K562 (cell line): ENCODE results near the gene ADAM15. TPM values are rescaled to one million over a fixed set of nuclear protein-coding genes. Genes with fewer than 3 reads are reported as not detected.

ENCODE experiments used
- FIP1L1 ChIP-seq: fragments of 200-400 bp; formaldehyde crosslinking; IDR thresholded peaks from 2 replicates; pipeline ENCODE4 v1.6.1; 2018; ENCODE audit warnings: mild to moderate bottlenecking, low read depth, low read length; ENCODE audit not compliant: poor library complexity, severe bottlenecking
- FOXP1 ChIP-seq: sonication (generic); formaldehyde crosslinking; IDR thresholded peaks from 2 replicates; pipeline ENCODE4 v1.8.0; 2022; ENCODE audit warnings: mild to moderate bottlenecking, missing genetic modification reagents
- HSF4 ChIP-seq: fragments of 250-450 bp; sonication (Bioruptor Pico); IDR thresholded peaks from 2 replicates; pipeline ENCODE4 v2.1.2; 2022; ENCODE audit warnings: mild to moderate bottlenecking, moderate library complexity, borderline replicate concordance
- KAT2B ChIP-seq: IDR thresholded peaks from one replicate; pipeline ENCODE4 v1.6.1; 2012; ENCODE audit warnings: low read depth, mild to moderate bottlenecking, control low read depth, inconsistent platforms, low read length, moderate library complexity
- NCOA4 ChIP-seq: fragments of 450-650 bp; IDR thresholded peaks from 2 replicates; pipeline ENCODE4 v1.6.1; 2018; ENCODE audit warnings: mild to moderate bottlenecking; ENCODE audit not compliant: partially characterized antibody
- PHTF2 ChIP-seq: fragments of 250-450 bp; sonication (Bioruptor Pico); IDR thresholded peaks from 2 replicates; pipeline ENCODE4 v1.5.0; 2021; ENCODE audit warnings: mild to moderate bottlenecking
- RBM25 ChIP-seq: fragments of 200-400 bp; formaldehyde crosslinking; IDR thresholded peaks from 2 replicates; pipeline ENCODE4 v1.6.1; 2018; ENCODE audit warnings: low read length, low read depth, moderate library complexity; ENCODE audit not compliant: severe bottlenecking
- RHOXF2B ChIP-seq: fragments of 250-450 bp; sonication (Bioruptor Pico); conservative IDR thresholded peaks from 2 replicates; pipeline ENCODE4 v1.5.1; 2021
- RNF2 ChIP-seq: sonication (generic); IDR thresholded peaks from 2 replicates; pipeline ENCODE4 v1.6.1; 2016
- SMAD2 ChIP-seq: fragments of 150-350 bp; IDR thresholded peaks from 2 replicates; pipeline ENCODE4 v1.6.1; 2014; ENCODE audit warnings: low read depth, mild to moderate bottlenecking, low read length
- SMARCC2 ChIP-seq: fragments of 450-650 bp; IDR thresholded peaks from 2 replicates; pipeline ENCODE4 v1.6.1; 2017; ENCODE audit warnings: antibody characterized with exemption, moderate library complexity, mild to moderate bottlenecking, low read depth
- TGIF2 ChIP-seq: sonication (generic); formaldehyde crosslinking; IDR thresholded peaks from 2 replicates; pipeline ENCODE4 v1.8.1; 2022; ENCODE audit warnings: mild to moderate bottlenecking, missing genetic modification reagents, moderate library complexity
- ZC3H4 ChIP-seq: sonication (generic); formaldehyde crosslinking; IDR thresholded peaks from 2 replicates; pipeline ENCODE4 v1.9.0; 2021; ENCODE audit warnings: missing genetic modification reagents, borderline replicate concordance
- ZNF146 ChIP-seq: IDR thresholded peaks from one replicate; pipeline ENCODE4 v1.6.1; 2018; ENCODE audit warnings: missing compliant biosample characterization; ENCODE audit not compliant: unreplicated experiment
- ZNF79 ChIP-seq: fragments of 250-450 bp; sonication (Bioruptor Pico); IDR thresholded peaks from 2 replicates; pipeline ENCODE4 v1.4.0; 2020; ENCODE audit warnings: low read depth, mild to moderate bottlenecking, moderate library complexity
- polyA plus RNA-seq, 8 experiments: library from polyadenylated mRNA; depleted of rRNA in 4 of 8; stranded (reverse) in 5 of 8; unstranded in 3 of 8; fragments of >200 nt; fragmentation: Nextera tagmentation in 2 of 8; fragmentation: Illumina TruSeq in 1 of 8; extraction: Ambion mirVana in 2 of 8; extraction: Trizol in 1 of 8; gene quantifications; 2 replicates each; pipeline versions ENCODE4 v1.2.1 to v1.2.3, GENCODE V29; 2011 to 2014; ENCODE audit warnings: inconsistent platforms in 1 of 8, missing spikeins in 1 of 8
- total RNA-seq, 7 experiments: library from RNA; depleted of rRNA in 6 of 7; stranded (reverse); fragments of >200 nt in 6 of 7; fragmentation: Illumina TruSeq in 2 of 7; extraction: Trizol in 2 of 7; gene quantifications; 2 replicates each; pipeline versions ENCODE4 v1.2.1 to v1.2.3, GENCODE V29; 2011 to 2021; ENCODE audit warnings: low replicate concordance in 1 of 7
- TF ChIP-seq, protein P1 (sequence below): fragments of 250-450 bp; sonication (Bioruptor Pico); IDR thresholded peaks from 2 replicates; pipeline ENCODE4 v1.4.0; 2020; ENCODE audit warnings: borderline replicate concordance
- TF ChIP-seq, protein P2 (sequence below): fragments of 450-650 bp; IDR thresholded peaks from one replicate; pipeline ENCODE4 v1.6.1; 2018; ENCODE audit warnings: mild to moderate bottlenecking, moderate library complexity; ENCODE audit not compliant: partially characterized antibody
- TF ChIP-seq, protein P3 (sequence below): sonication (generic); formaldehyde crosslinking; IDR thresholded peaks from 2 replicates; pipeline ENCODE4 v1.9.0; 2022; ENCODE audit warnings: mild to moderate bottlenecking, missing genetic modification reagents
- TF ChIP-seq, protein P4 (sequence below): fragments of 250-450 bp; sonication (Bioruptor Pico); IDR thresholded peaks from 2 replicates; pipeline ENCODE4 v1.9.0; 2021; ENCODE audit warnings: mild to moderate bottlenecking
- TF ChIP-seq, protein P5 (sequence below): fragments of 450-650 bp; IDR thresholded peaks from 2 replicates; pipeline ENCODE4 v1.7.0; 2016; ENCODE audit warnings: borderline replicate concordance

ADAM15 gene
- total and polyA plus RNA-seq, 9 of the 15 experiments (the other 6 are each of a cell fraction or from before 2014, with no cell fraction given): 0.69 to 72.3 (median 32.8) TPM

DNA sequence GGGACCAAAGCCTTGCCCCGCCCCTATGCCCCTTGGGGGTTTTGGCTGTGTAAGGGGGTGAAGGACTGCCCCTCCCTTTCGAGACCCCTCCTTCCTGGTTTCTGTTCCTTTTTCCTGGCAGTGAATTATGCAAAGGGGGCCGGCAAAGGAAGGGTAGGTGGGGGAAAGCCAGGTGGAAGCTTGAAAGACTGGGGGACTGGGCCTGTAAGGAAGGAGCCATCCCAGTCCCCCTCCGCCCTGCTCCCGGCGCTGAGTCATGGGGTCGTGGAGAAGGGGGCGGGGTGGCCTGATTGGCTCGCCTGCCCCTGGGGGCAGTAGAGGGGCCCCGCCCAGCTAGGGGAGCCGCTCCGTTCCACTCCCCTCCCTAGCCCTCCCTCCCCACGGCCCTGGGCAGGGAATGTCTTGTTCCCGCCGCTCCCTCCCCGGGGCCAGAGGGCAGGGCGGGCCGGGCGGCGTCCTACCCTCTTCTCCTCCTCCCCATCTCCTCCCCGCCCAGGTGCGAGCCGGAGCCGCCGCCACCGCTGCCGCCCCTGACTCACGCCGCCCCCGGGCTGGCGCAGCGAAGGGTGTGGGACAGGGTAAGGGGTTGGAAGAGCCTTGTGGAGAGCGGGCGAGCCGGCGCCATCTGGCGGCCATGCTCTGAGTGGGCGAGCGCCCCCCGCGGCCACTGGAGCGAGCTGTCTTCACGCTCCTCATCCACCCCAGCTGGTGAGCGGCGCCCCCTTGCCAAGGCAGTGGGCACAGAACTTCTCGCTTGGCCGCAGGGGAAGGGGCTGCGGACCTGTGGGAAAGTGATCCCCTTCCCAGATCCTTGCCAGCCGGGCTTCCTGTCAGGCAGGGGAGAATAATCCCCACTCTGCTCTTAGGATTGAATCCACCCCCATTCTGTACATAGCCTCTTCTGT, 33.8 kb upstream of the ADAM15 start (continued):
- TF ChIP-seq KAT2B (no peak), FIP1L1 (peak; percentile 99), TGIF2 (CRISPR knock-in tag) (no peak), SMAD2 (no peak), RNF2 (peak; percentile 76; the same call in 1 of the 2 replicates), PHTF2 (no peak), NCOA4 (no peak), RHOXF2B (CRISPR knock-in tag) (no peak; the same call in 1 of the 2 replicates), SMARCC2 (no peak), RBM25 (no peak), HSF4 (CRISPR knock-in tag) (no peak), ZNF146 (CRISPR knock-in tag) (no peak), ZC3H4 (CRISPR knock-in tag) (no peak), ZNF79 (CRISPR knock-in tag) (no peak), FOXP1 (peak; percentile 86)
- TF ChIP-seq, protein P1, sequence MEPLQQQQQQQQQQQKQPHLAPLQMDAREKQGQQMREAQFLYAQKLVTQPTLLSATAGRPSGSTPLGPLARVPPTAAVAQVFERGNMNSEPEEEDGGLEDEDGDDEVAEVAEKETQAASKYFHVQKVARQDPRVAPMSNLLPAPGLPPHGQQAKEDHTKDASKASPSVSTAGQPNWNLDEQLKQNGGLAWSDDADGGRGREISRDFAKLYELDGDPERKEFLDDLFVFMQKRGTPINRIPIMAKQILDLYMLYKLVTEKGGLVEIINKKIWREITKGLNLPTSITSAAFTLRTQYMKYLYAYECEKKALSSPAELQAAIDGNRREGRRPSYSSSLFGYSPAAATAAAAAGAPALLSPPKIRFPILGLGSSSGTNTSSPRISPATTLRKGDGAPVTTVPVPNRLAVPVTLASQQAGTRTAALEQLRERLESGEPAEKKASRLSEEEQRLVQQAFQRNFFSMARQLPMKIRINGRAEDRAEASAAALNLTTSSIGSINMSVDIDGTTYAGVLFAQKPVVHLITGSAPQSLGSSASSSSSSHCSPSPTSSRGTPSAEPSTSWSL (CRISPR knock-in tag): no peak
- TF ChIP-seq, protein P2, sequence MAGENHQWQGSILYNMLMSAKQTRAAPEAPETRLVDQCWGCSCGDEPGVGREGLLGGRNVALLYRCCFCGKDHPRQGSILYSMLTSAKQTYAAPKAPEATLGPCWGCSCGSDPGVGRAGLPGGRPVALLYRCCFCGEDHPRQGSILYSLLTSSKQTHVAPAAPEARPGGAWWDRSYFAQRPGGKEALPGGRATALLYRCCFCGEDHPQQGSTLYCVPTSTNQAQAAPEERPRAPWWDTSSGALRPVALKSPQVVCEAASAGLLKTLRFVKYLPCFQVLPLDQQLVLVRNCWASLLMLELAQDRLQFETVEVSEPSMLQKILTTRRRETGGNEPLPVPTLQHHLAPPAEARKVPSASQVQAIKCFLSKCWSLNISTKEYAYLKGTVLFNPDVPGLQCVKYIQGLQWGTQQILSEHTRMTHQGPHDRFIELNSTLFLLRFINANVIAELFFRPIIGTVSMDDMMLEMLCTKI: no peak
- TF ChIP-seq, protein P3, sequence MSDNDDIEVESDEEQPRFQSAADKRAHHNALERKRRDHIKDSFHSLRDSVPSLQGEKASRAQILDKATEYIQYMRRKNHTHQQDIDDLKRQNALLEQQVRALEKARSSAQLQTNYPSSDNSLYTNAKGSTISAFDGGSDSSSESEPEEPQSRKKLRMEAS (CRISPR knock-in tag): peak; percentile 79
- TF ChIP-seq, protein P4, sequence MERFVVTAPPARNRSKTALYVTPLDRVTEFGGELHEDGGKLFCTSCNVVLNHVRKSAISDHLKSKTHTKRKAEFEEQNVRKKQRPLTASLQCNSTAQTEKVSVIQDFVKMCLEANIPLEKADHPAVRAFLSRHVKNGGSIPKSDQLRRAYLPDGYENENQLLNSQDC: no peak
- TF ChIP-seq, protein P5, sequence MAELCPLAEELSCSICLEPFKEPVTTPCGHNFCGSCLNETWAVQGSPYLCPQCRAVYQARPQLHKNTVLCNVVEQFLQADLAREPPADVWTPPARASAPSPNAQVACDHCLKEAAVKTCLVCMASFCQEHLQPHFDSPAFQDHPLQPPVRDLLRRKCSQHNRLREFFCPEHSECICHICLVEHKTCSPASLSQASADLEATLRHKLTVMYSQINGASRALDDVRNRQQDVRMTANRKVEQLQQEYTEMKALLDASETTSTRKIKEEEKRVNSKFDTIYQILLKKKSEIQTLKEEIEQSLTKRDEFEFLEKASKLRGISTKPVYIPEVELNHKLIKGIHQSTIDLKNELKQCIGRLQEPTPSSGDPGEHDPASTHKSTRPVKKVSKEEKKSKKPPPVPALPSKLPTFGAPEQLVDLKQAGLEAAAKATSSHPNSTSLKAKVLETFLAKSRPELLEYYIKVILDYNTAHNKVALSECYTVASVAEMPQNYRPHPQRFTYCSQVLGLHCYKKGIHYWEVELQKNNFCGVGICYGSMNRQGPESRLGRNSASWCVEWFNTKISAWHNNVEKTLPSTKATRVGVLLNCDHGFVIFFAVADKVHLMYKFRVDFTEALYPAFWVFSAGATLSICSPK: no peak
